Measurements from ENCODE around the gene MMP20. TPM values are rescaled to one million over a fixed set of nuclear protein-coding genes. Genes with fewer than 3 reads are reported as not detected.

MMP20 gene
- total and polyA plus RNA-seq, 11 donors: not detected

- DNase-seq (no peak), ATAC-seq (no peak)
- H3K4me1 ChIP-seq: no peaks in the 10 kb centered on the region
- no peak for TF ChIP-seq POLR2A (IDR thresholded peaks at IDR 0.05)
- no peak for TF ChIP-seq CTCF (IDR thresholded peaks at IDR 0.05)
- H3K4me3 ChIP-seq: no peak overlapping the region
- H3K36me3 ChIP-seq: no peaks in the 10 kb centered on the region
- WGBS, 4 donors: 79 to 88% (median 81%) methylated on average over 2 of the region's 2 CpGs
- H3K27ac ChIP-seq: no peak overlapping the region
- H3K27me3 ChIP-seq: peaks cover 0 to 5% (median 0%) of the 10 kb centered on the region in 9 donors
- intact Hi-C loops (cut with DNase I): no loop called here
- H3K9me3 ChIP-seq: peaks cover 0 to 6% (median 0%) of the 10 kb centered on the region in 12 donors
Observed at GRCh38 chr11:102539567-102539966, 85.6 kb downstream of the MMP20 start.

- DNase-seq (no peak), ATAC-seq (no peak)
- H3K9me3 ChIP-seq: peaks cover 0 to 6% (median 0%) of the 10 kb centered on the region in 12 donors
- TF ChIP-seq POLR2A (IDR thresholded peaks at IDR 0.05) (no peak), CTCF (IDR thresholded peaks at IDR 0.05) (no peak)
- intact Hi-C loops (cut with DNase I): no loop called here
- no peak overlapping the region for H3K4me3 ChIP-seq
- no peaks in the 10 kb centered on the region for H3K4me1 ChIP-seq
- H3K27me3 ChIP-seq: peaks cover 0 to 5% (median 0%) of the 10 kb centered on the region in 9 donors
- 85 to 89% (median 86%) methylated on average over 4 of the region's 4 CpGs for WGBS, 4 donors
- H3K27ac ChIP-seq: no peak overlapping the region
- H3K36me3 ChIP-seq: no peaks in the 10 kb centered on the region
Observed at GRCh38 chr11:102538932-102539331, 86.2 kb downstream of the MMP20 start.

GRCh38 chr11:102534261-102534872 lies 90.8 kb downstream of the MMP20 start:
- 70 to 73% (median 72%) methylated on average over 6 of the region's 6 CpGs for WGBS, 4 donors
- H3K27me3 ChIP-seq: peaks cover 0 to 5% (median 0%) of the 10 kb centered on the region in 9 donors
- H3K4me3 ChIP-seq: no peak overlapping the region
- no peak overlapping the region for H3K27ac ChIP-seq
- no peaks in the 10 kb centered on the region for H3K9me3 ChIP-seq
- H3K36me3 ChIP-seq: no peaks in the 10 kb centered on the region
- no peak for ATAC-seq
- TF ChIP-seq CTCF (IDR thresholded peaks at IDR 0.05): no peak
- no peak for TF ChIP-seq POLR2A (IDR thresholded peaks at IDR 0.05)
- intact Hi-C loops (cut with DNase I): no loop called here
- no peaks in the 10 kb centered on the region for H3K4me1 ChIP-seq
- DNase-seq: no peak

- no peaks in the 10 kb centered on the region for H3K36me3 ChIP-seq
- no peak within 1 kb of the TSS for H3K4me3 ChIP-seq
- intact Hi-C loops (cut with DNase I): no loop called here
- no peaks in the 10 kb centered on the region for H3K9me3 ChIP-seq
- H3K27me3 ChIP-seq: no peaks in the 10 kb centered on the region
- 56 to 68% (median 61%) methylated on average over 8 of the region's 8 CpGs for WGBS, 4 donors
- ATAC-seq (no peak), DNase-seq (no peak)
- no peaks in the 10 kb centered on the region for H3K4me1 ChIP-seq
- TF ChIP-seq CTCF (IDR thresholded peaks at IDR 0.05) (no peak), POLR2A (IDR thresholded peaks at IDR 0.05) (no peak)
- no peak within 1 kb of the TSS for H3K27ac ChIP-seq
Observed at GRCh38 chr11:102530558-102530957, 94.6 kb downstream of the MMP20 start, which contains the start of gene MMP7. MMP7 (minus strand) TSS chr11:102530747; CDS start chr11:102530700, 47 bp downstream.

All from heart left ventricle (tissue), 16 donors.